Hepatic stellate cell (primary cell): ENCODE measurements around the gene ST6GALNAC1.

ENCODE experiments used
- DNase-seq: peaks from one replicate; pipeline ENCODE4 v3.0.0; 2011; ENCODE audit warnings: low spot score

ST6GALNAC1 gene

GRCh38 chr17:76675648-76676047 is 32.1 kb upstream of the ST6GALNAC1 start:
- DNase-seq = no peak

GRCh38 chr17:76674600-76674999 is 31.0 kb upstream of the ST6GALNAC1 start:
- no peak for DNase-seq

DNA sequence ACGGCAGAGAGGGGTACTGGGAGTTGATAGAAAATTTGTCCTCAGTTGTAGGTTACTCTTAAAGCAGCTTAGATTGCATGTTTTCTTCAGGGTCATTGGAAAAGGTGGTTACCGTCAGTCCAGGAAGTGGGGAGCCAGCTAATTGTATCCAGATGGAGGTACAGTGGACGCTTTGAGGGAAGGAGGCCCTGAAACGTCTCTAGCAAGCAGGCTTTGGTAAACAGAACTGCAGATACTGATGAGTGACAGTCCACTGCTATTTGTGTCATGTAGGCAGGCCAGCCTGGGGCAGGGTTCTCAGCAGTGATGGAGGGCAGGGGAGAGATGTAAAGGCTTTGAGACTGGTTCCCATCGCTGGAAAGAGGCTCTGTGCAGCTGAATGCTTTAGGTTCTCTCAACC is 30.2 kb upstream of the ST6GALNAC1 start:
- DNase-seq = no peak

- DNase-seq = no peak
Observed at GRCh38 chr17:76672892-76673291, 29.3 kb upstream of the ST6GALNAC1 start.

GRCh38 chr17:76672270-76672851 is 28.8 kb upstream of the ST6GALNAC1 start:
- no peak for DNase-seq

- no peak for DNase-seq
Observed at GRCh38 chr17:76671912-76672262, 28.3 kb upstream of the ST6GALNAC1 start.

GRCh38 chr17:76671123-76671911 is 27.8 kb upstream of the ST6GALNAC1 start:
- peak; percentile 99 for DNase-seq

GRCh38 chr17:76670718-76671122 is 27.2 kb upstream of the ST6GALNAC1 start:
- DNase-seq = no peak

GRCh38 chr17:76670020-76670717 is 26.6 kb upstream of the ST6GALNAC1 start:
- DNase-seq = no peak

DNA sequence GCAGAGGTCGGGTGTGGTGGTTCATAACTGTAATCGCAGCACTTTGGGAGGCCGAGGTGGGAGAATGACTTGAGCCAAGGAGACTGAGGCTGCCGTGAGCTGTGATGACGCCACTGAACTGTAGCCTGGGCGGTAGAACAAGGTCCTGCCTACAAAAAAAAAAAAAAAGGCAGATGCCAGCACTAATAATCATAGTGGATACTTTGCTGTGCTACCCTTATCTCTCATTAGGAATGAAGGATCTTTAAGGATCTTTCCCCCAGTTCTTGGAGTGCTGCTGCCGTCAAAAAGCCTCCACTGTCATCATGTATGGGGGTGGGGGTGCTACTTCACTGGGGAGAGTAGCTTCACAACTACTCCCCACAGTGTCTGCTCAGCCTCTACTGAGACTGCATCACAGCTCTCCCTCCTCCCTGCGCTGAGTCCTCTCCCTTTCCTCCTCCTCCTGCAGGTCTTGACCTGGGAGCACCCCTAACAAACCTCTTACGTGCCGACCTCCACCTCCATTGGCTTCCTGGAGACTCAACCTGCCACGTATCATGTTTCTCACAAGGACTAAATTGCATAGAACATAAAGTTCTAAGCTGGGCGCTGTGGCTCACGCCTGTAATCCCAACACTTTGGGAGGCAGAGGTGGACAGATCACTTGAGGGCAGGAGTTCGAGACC is 24.4 kb upstream of the ST6GALNAC1 start:
- no peak for DNase-seq

- no peak for DNase-seq
Observed at GRCh38 chr17:76667491-76667755, 23.9 kb upstream of the ST6GALNAC1 start.

- DNase-seq = no peak
Observed at GRCh38 chr17:76660656-76661042, 17.1 kb upstream of the ST6GALNAC1 start.

- no peak for DNase-seq
Observed at GRCh38 chr17:76659928-76660655, 16.5 kb upstream of the ST6GALNAC1 start.

GRCh38 chr17:76658242-76658662 is 14.7 kb upstream of the ST6GALNAC1 start:
- no peak for DNase-seq

DNA sequence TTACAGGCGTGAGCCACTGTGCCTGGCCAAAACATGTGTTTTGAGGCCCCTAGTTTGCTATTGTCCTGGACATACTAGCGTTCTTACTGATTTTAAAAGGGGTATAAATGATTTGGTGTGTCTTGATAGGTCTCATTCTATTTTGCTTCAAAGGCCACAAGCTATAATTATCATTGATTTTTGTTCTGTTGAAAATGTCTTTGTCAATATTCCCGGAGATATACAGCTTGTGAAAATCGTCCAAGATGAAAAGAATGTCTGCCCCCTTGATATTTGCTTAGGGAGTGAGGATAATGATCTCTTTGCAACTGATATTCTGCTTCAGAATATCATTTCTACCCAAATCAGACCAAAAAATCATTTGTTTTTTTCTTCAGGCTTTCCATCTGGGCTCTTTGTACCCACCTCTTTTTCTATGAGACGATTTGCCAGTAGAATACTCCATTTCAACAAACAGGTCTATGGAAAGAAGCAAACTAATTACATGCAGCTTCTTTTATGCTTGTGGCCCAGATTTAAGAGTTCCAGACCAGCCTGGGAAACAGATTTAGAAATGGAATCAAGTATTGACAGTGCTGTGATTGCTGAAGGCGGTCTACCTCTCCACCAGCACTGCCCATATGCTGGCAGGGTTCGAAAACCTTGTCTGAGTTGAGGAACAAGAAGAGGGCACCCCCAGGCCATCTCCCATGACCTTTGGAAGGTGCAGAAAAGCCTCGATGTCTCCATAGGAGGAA is 14.1 kb upstream of the ST6GALNAC1 start:
- DNase-seq = no peak

DNA sequence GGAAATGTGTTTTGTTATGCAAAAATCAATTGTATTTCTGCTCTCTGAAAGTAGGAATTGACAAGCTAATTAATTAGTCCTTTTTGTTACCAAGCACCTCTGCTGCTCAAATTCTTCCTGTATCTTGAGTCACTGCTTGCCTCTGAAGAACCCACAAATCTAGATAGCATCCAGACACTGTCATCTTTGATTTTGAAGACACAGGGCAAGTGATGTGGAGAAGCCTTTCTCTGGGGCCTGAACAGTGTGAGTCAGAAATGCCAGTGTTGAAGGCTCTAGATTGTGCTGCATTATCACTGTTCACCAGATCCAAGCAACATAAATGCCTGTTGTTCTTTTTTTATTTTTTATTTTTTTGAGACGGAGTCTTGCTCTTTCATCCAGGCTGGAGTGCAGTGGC is 10.9 kb upstream of the ST6GALNAC1 start:
- no peak for DNase-seq

GRCh38 chr17:76650504-76650903 is 6.9 kb upstream of the ST6GALNAC1 start:
- no peak for DNase-seq

DNA sequence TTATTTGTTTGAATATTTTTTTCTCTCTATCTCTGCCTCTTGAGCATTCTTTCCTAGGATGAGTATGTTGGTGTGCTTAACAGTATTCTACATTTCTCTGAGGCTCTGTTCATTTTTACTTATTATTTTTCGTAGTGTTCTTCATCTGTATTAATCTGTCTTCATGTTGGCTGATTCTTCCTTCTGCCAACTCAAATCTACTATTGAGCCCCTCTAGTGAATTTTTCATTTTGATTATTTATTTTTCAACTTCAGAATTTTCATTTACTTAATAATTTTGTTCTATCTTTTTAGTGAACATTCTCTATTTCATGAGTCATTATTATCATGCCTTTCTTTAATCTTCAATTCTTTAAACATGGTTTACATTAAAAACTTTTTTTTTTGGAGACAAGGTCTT is 3.2 kb upstream of the ST6GALNAC1 start:
- DNase-seq = no peak

DNA sequence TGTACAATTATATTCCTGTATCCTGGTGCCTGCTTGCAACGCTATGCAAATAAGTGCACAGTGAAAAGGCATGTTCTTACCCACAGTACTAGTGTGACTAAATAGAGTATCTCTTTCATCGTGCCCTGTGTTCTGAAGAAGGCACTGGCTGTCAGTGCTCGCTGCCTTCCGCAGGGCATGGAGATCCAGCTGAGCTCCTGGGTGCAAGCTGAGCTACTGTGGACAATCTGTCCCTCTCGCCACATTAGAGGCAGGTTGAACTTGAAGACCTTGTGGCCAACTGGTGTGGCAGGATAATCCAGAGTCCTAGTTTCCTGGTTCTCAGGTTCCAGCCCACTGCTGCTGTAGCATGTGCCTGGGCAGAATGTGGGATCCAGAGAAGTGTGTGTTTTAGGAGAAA is 1.9 kb upstream of the ST6GALNAC1 start:
- DNase-seq = no peak

- DNase-seq = no peak
Observed at GRCh38 chr17:76644995-76645394, 1.4 kb upstream of the ST6GALNAC1 start.

- DNase-seq = no peak
Observed at GRCh38 chr17:76642994-76643393, 563 bp downstream of the ST6GALNAC1 start.
